GM21515 (cell line): ENCODE results near the gene COL6A1.
"Not testable (repeated sequence)": the region's sequence is repeated elsewhere in the genome, so short reads cannot be mapped to it uniquely, and the experiment has no call there.

Source experiments
- ATAC-seq: cut with Tn5 transposase; IDR thresholded peaks from one replicate; pipeline ENCODE4 v1.9.1; 2021; ENCODE audit not compliant: unreplicated experiment

Gene COL6A1

GRCh38 chr21:46004168-46004861 is 22.7 kb downstream of the COL6A1 start:
- ATAC-seq, result no peak

GRCh38 chr21:46005081-46005480 is 23.5 kb downstream of the COL6A1 start:
- ATAC-seq, result no peak

GRCh38 chr21:46005481-46005881 is 23.9 kb downstream of the COL6A1 start:
- no peak for ATAC-seq

- not testable (repeated sequence) for ATAC-seq
Observed at GRCh38 chr21:46005894-46006546, 24.4 kb downstream of the COL6A1 start.

GRCh38 chr21:46006547-46007491 is 25.2 kb downstream of the COL6A1 start:
- ATAC-seq, result no peak

- no peak for ATAC-seq
Observed at GRCh38 chr21:46007492-46007868, 25.9 kb downstream of the COL6A1 start.

GRCh38 chr21:46008893-46009621 is 27.5 kb downstream of the COL6A1 start:
- no peak for ATAC-seq

- ATAC-seq, result no peak
Observed at GRCh38 chr21:46009951-46010705, 28.6 kb downstream of the COL6A1 start.

- no peak for ATAC-seq
Observed at GRCh38 chr21:46011267-46011967, 29.8 kb downstream of the COL6A1 start.

- no peak for ATAC-seq
Observed at GRCh38 chr21:46012154-46012553, 30.6 kb downstream of the COL6A1 start.

GRCh38 chr21:46014828-46015227 is 33.3 kb downstream of the COL6A1 start:
- ATAC-seq, result no peak

- no peak for ATAC-seq
Observed at GRCh38 chr21:46017148-46017547, 35.6 kb downstream of the COL6A1 start.

- ATAC-seq, result no peak
Observed at GRCh38 chr21:46017695-46018094, 36.1 kb downstream of the COL6A1 start.

GRCh38 chr21:46018615-46019014 is 37.0 kb downstream of the COL6A1 start:
- ATAC-seq, result no peak

- ATAC-seq, result no peak
Observed at GRCh38 chr21:46020581-46020980, 39.0 kb downstream of the COL6A1 start.

GRCh38 chr21:46021398-46021797 is 39.8 kb downstream of the COL6A1 start:
- no peak for ATAC-seq

- no peak for ATAC-seq
Observed at GRCh38 chr21:46021978-46022544, 40.5 kb downstream of the COL6A1 start.

- ATAC-seq, result no peak
Observed at GRCh38 chr21:46022551-46023525, 41.3 kb downstream of the COL6A1 start.
